IMR-90 (cell line): ENCODE measurements around the gene PDCD1LG2. TPM values are rescaled to one million over a fixed set of nuclear protein-coding genes. Genes with fewer than 3 reads are reported as not detected.

Source experiments
- ATAC-seq: fragments of 200-7000 bp; cut with Tn5 transposase; 2 replicates; pipeline ENCODE4 v1.9.1; 2020; ENCODE audit warnings: low read depth, mild to moderate bottlenecking, moderate library complexity
- Bru-seq: library from RNA; stranded (reverse); fragments of 400-500 nt; gene quantifications from one replicate; lab custom pipeline; 2021; lab: Mats Ljungman, UMichigan
- BruChase-seq, 2 experiments: library from RNA; stranded (reverse); fragments of 400-500 nt; gene quantifications; one replicate each; lab custom pipeline; 2021; lab: Mats Ljungman, UMichigan
- BruUV-seq: library from RNA; stranded (reverse); fragments of 400-500 nt; replicated peaks from 2 replicates; lab custom pipeline; 2021; lab: Mats Ljungman, UMichigan
- CTCF ChIA-PET: fragments of 300-600 bp; formaldehyde crosslinking; extraction: SDS; loops from one replicate; lab custom pipeline; 2021; ENCODE audit warnings: antibody characterized with exemption; lab: Yijun Ruan, JAX
- POLR2A ChIA-PET: fragments of 300-600 bp; sonication (Branson Sonifier 250); formaldehyde crosslinking; loops from one replicate; lab custom pipeline; 2022; ENCODE audit warnings: antibody characterized with exemption; ENCODE audit not compliant: unreplicated experiment; lab: Charles Lee
- DNase-seq: peaks from one replicate; pipeline ENCODE4 v3.0.0; 2013
- H2AFZ ChIP-seq: replicated peaks from 2 replicates; pipeline ENCODE3; 2013; ENCODE audit warnings: low read length, mild to moderate bottlenecking; ENCODE audit not compliant: poor library complexity
- H2AK5ac ChIP-seq: 2 replicates; pipeline ENCODE4 v1.6.1; 2013; ENCODE audit warnings: low read depth, low read length, inconsistent platforms
- H2AK9ac ChIP-seq: replicated peaks from 2 replicates; pipeline ENCODE3; 2013; ENCODE audit warnings: mild to moderate bottlenecking, low read depth, low read length, moderate library complexity; ENCODE audit not compliant: poor library complexity
- H2BK120ac ChIP-seq: 2 replicates; pipeline ENCODE4 v1.6.1; 2013; ENCODE audit warnings: low read depth, low read length, inconsistent platforms
- H2BK15ac ChIP-seq: 3 replicates; pipeline ENCODE4 v1.6.1; 2013; ENCODE audit warnings: low read depth, low read length, inconsistent platforms
- H2BK20ac ChIP-seq: 2 replicates; pipeline ENCODE4 v1.6.1; 2013; ENCODE audit warnings: low read depth, mild to moderate bottlenecking, inconsistent platforms, low read length, moderate library complexity
- H2BK5ac ChIP-seq: 2 replicates; pipeline ENCODE4 v1.6.1; 2013; ENCODE audit warnings: mild to moderate bottlenecking, low read depth, low read length, inconsistent platforms; ENCODE audit not compliant: poor library complexity, severe bottlenecking
- H3K14ac ChIP-seq: replicated peaks from 2 replicates; pipeline ENCODE4 v1.6.1; 2013; ENCODE audit warnings: low read depth, low read length, inconsistent platforms
- H3K18ac ChIP-seq: 2 replicates; pipeline ENCODE4 v1.6.1; 2013; ENCODE audit warnings: low read depth, low read length, control low read depth
- H3K23ac ChIP-seq: 2 replicates; pipeline ENCODE4 v1.6.1; 2013; ENCODE audit warnings: low read depth, low read length, inconsistent platforms
- H3K27ac ChIP-seq: 2 replicates; pipeline ENCODE4 v1.5.1; 2013; ENCODE audit warnings: mild to moderate bottlenecking, control low read depth, low read length; ENCODE audit not compliant: insufficient read depth
- H3K27me3 ChIP-seq: 2 replicates; pipeline ENCODE4 v1.6.1; 2013; ENCODE audit warnings: low read length; ENCODE audit not compliant: control insufficient read depth, insufficient read depth
- H3K36me3 ChIP-seq: 2 replicates; pipeline ENCODE4 v1.6.1; 2013; ENCODE audit warnings: low read length, mixed read lengths; ENCODE audit not compliant: control insufficient read depth, insufficient read depth
- H3K4ac ChIP-seq: 2 replicates; pipeline ENCODE4 v1.6.1; 2013; ENCODE audit warnings: low read depth, low read length, inconsistent platforms
- H3K4me1 ChIP-seq: 2 replicates; pipeline ENCODE4 v1.6.1; 2013; ENCODE audit warnings: low read length, mixed read lengths; ENCODE audit not compliant: control insufficient read depth, insufficient read depth
- H3K4me2 ChIP-seq: 2 replicates; pipeline ENCODE4 v1.6.1; 2013; ENCODE audit warnings: low read depth, mild to moderate bottlenecking, control low read depth, low read length, moderate library complexity
- H3K4me3 ChIP-seq: 2 replicates; pipeline ENCODE4 v1.5.1; 2013; ENCODE audit warnings: low read depth, mild to moderate bottlenecking, control low read depth, low read length, moderate library complexity; ENCODE audit not compliant: insufficient read depth
- H3K56ac ChIP-seq: 2 replicates; pipeline ENCODE4 v1.6.1; 2013; ENCODE audit warnings: low read length, inconsistent platforms; ENCODE audit not compliant: insufficient read depth; ENCODE audit errors: extremely low read depth
- H3K79me1 ChIP-seq, 2 experiments: 2 replicates each; pipeline ENCODE4 v1.6.1; 2013; ENCODE audit warnings: low read length in 2 of 2, inconsistent platforms in 1 of 2, low read depth in 1 of 2
- H3K9ac ChIP-seq: 2 replicates; pipeline ENCODE4 v1.6.1; 2013; ENCODE audit warnings: low read depth, low read length, control low read depth
- H3K9me1 ChIP-seq: 2 replicates; pipeline ENCODE4 v1.6.1; 2013; ENCODE audit warnings: low read length, inconsistent platforms; ENCODE audit not compliant: insufficient read depth
- H3K9me3 ChIP-seq: 2 replicates; pipeline ENCODE4 v1.6.1; 2013; ENCODE audit warnings: low read length; ENCODE audit not compliant: control insufficient read depth, insufficient read depth
- H4K20me1 ChIP-seq: 2 replicates; pipeline ENCODE4 v1.6.1; 2013; ENCODE audit warnings: low read length, inconsistent platforms; ENCODE audit not compliant: insufficient read depth
- H4K5ac ChIP-seq: 2 replicates; pipeline ENCODE4 v1.6.1; 2013; ENCODE audit warnings: mild to moderate bottlenecking, low read depth, low read length, control low read depth
- H4K8ac ChIP-seq, 2 experiments: 2 replicates each; pipeline ENCODE4 v1.6.1; 2013; ENCODE audit warnings: low read depth in 2 of 2, low read length in 2 of 2, control low read depth in 1 of 2, inconsistent platforms in 1 of 2
- H4K91ac ChIP-seq: 2 replicates; pipeline ENCODE4 v1.6.1; 2013; ENCODE audit warnings: low read depth, low read length, inconsistent platforms; ENCODE audit not compliant: insufficient read depth
- BHLHE40 ChIP-seq: fragments of 150-350 bp; IDR thresholded peaks from 2 replicates; pipeline ENCODE4 v1.6.1; 2016; ENCODE audit warnings: mild to moderate bottlenecking, low read depth, low read length
- CEBPB ChIP-seq: IDR thresholded peaks from 2 replicates; pipeline ENCODE4 v1.6.1; 2012; ENCODE audit warnings: low read depth, low read length, improper control_type of control experiment
- CHD1 ChIP-seq: IDR thresholded peaks from 2 replicates; pipeline ENCODE4 v1.6.1; 2012; ENCODE audit warnings: low read depth, low read length, improper control_type of control experiment
- FOS ChIP-seq: fragments of 150-350 bp; IDR thresholded peaks from 2 replicates; pipeline ENCODE4 v1.6.1; 2016; ENCODE audit warnings: low read depth, low read length
- MAFK ChIP-seq: IDR thresholded peaks from 2 replicates; pipeline ENCODE4 v1.6.1; 2012; ENCODE audit warnings: low read depth, low read length, improper control_type of control experiment
- MAZ ChIP-seq: IDR thresholded peaks from 2 replicates; pipeline ENCODE4 v1.6.1; 2012; ENCODE audit warnings: low read depth, mild to moderate bottlenecking, low read length, improper control_type of control experiment, moderate library complexity, borderline replicate concordance
- MXI1 ChIP-seq: IDR thresholded peaks from 2 replicates; pipeline ENCODE4 v1.6.1; 2012; ENCODE audit warnings: low read depth, mild to moderate bottlenecking, low read length, moderate library complexity, borderline replicate concordance
- NFE2L2 ChIP-seq: fragments of 150-350 bp; IDR thresholded peaks from 2 replicates; pipeline ENCODE4 v1.6.1; 2016; ENCODE audit warnings: low read depth, mild to moderate bottlenecking, low read length
- RAD21 ChIP-seq: IDR thresholded peaks from 2 replicates; pipeline ENCODE4 v1.6.1; 2012; ENCODE audit warnings: low read length, improper control_type of control experiment
- RCOR1 ChIP-seq: IDR thresholded peaks from 2 replicates; pipeline ENCODE4 v1.6.1; 2012; ENCODE audit warnings: mild to moderate bottlenecking, low read length, improper control_type of control experiment; ENCODE audit not compliant: insufficient replicate concordance
- RFX5 ChIP-seq: IDR thresholded peaks from 2 replicates; pipeline ENCODE4 v1.8.0; 2012; ENCODE audit warnings: low read depth, mild to moderate bottlenecking, low read length, moderate library complexity
- SMC3 ChIP-seq: fragments of 150-350 bp; IDR thresholded peaks from 2 replicates; pipeline ENCODE4 v1.6.1; 2016; ENCODE audit warnings: low read depth, mild to moderate bottlenecking, antibody characterized with exemption, low read length, moderate library complexity
- WGBS, 2 experiments: methylation state at CpG; one replicate each; pipeline versions ENCODE4 v1.1.5 to v1.1.7; 2013; ENCODE audit warnings: missing lambda C conversion rate in 2 of 2; ENCODE audit not compliant: insufficient read length in 1 of 2; ENCODE audit errors: extremely low coverage in 2 of 2; 5-methylcytosine and 5-hydroxymethylcytosine counted together
- dilution Hi-C: fragments of 300-500 bp; cut with HindIII; formaldehyde crosslinking; loops from one replicate; pipeline ENCODE4 v1.14.3; 2018; ENCODE audit warnings: low sequenced_read_pairs; ENCODE audit not compliant: unreplicated experiment
- in situ Hi-C: fragments of 300-500 bp; cut with MboI; formaldehyde crosslinking; loops from 3 replicates; pipeline ENCODE4 v1.14.3; 2019; ENCODE audit warnings: low sequenced_read_pairs, inconsistent platforms, mixed read lengths
- intact Hi-C: fragments of 100-400 bp; cut with micrococcal nuclease; formaldehyde crosslinking; loops from 2 replicates; pipeline ENCODE4 v1.10.0; 2022
- long read RNA-seq: library from polyadenylated mRNA; unstranded; transcript quantifications from one replicate; pipeline ENCODE4 v2.0.0, GENCODE V29; 2021; ENCODE audit not compliant: unreplicated experiment
- polyA plus RNA-seq, 3 experiments: library from polyadenylated mRNA; depleted of rRNA; stranded (reverse); fragments of >200 nt; gene quantifications; 2 replicates each; pipeline ENCODE4 v1.2.3, GENCODE V29; 2012; ENCODE audit warnings: low replicate concordance in 1 of 3
- total RNA-seq: library from RNA; depleted of rRNA; stranded (reverse); fragments of >200 nt; gene quantifications from 2 replicates; pipeline ENCODE4 v1.2.3, GENCODE V29; 2012; rRNA removed
- TF ChIP-seq, protein P1 (sequence below): fragments of 150-350 bp; IDR thresholded peaks from 2 replicates; pipeline ENCODE4 v1.6.1; 2017; ENCODE audit warnings: mild to moderate bottlenecking, antibody characterized with exemption, low read length, low read depth
- TF ChIP-seq, protein P2 (sequence below): conservative IDR thresholded peaks from 2 replicates; pipeline ENCODE4 v1.5.1; 2012; ENCODE audit warnings: mild to moderate bottlenecking, low read depth, low read length, improper control_type of control experiment

Gene PDCD1LG2
- total RNA-seq (29.7 and 33.3 TPM in 2 replicates), polyA plus RNA-seq (2012; rRNA removed) (17.3 and 17.5 TPM in 2 replicates), Bru-seq, nascent RNA (percentile 87 among the genes with signal in this experiment), BruChase-seq, experiment 1, labeled RNA remaining after a 6-hour chase (percentile 64 among the genes with signal in this experiment), BruChase-seq, experiment 2, labeled RNA remaining after a 2-hour chase (percentile 66 among the genes with signal in this experiment)
- 5.9 and 8.7 TPM in 2 replicates for polyA plus RNA-seq (2012; cell fraction: cytosol; rRNA removed)
- polyA plus RNA-seq (2012; cell fraction: nucleus; rRNA removed; ENCODE audit: low replicate concordance): 2.5 and 10.4 TPM in 2 replicates
- long read RNA-seq, transcript PDCD1LG2-201 (7 exons, 2,365 nt): major isoform, 19 of 26 reads
- long read RNA-seq, partial matches to known transcripts: 1 of 26 reads
- long read RNA-seq, other reads (novel, unspliced or antisense): 6 of 26 reads

DNA sequence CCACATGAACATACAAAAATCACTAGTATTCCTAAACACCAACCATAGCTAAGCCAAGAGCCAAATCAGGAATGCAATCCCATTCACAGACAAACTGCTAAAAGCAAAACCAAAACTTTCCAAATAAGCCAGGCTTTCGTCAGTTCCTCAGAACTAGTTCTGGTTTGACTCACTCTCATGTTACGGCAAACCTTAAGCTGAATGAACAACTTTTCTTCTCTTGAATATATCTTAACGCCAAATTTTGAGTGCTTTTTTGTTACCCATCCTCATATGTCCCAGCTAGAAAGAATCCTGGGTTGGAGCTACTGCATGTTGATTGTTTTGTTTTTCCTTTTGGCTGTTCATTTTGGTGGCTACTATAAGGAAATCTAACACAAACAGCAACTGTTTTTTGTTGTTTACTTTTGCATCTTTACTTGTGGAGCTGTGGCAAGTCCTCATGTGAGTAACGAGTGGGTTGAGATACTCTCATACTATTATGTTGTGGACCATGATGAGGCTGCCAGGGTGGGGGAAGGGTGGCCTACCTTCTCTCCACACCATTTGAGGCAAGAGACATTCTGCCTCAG, at the start of gene PDCD1LG2:
PDCD1LG2 (plus strand) TSS at position 172 of the 572 bp plus-strand sequence. CDS start 12,016 bp downstream, outside the sequence.
- peaks cover 15% of the 10 kb centered on the region for H3K9me1 ChIP-seq
- peak within 1 kb of the TSS; percentile 100 for H4K8ac ChIP-seq
- peak within 1 kb of the TSS; percentile 100 for H2AK5ac ChIP-seq
- H3K4me1 ChIP-seq: peaks cover 22% of the 10 kb centered on the region
- H2AK9ac ChIP-seq: peak within 1 kb of the TSS; percentile 86
- H3K4me3 ChIP-seq: peak within 1 kb of the TSS; percentile 52
- H2BK5ac ChIP-seq: peak within 1 kb of the TSS; percentile 99
- peak within 1 kb of the TSS; percentile 100 for H2BK20ac ChIP-seq
- H4K5ac ChIP-seq: peak within 1 kb of the TSS; percentile 95
- H2AFZ ChIP-seq: peak within 1 kb of the TSS; percentile 57
- dilution Hi-C loops (no loop called here), in situ Hi-C loops (loop anchor here (5.0 kb wide), 1 partner anchor 77 kb away; no protein-coding TSS in a partner anchor), intact Hi-C loops (loop anchor here (1.0 to 2.0 kb wide), 2 partner anchors 56 to 73 kb away; no protein-coding TSS in a partner anchor)
- peak within 1 kb of the TSS; percentile 87 for H3K4me2 ChIP-seq
- ChIA-PET POLR2A (interaction anchor here (0.6 to 1.9 kb wide), 7 partner anchors 16 to 90 kb away, joined by 3 to 11 read pairs (median 4); partner anchors contain the start of gene CD274), CTCF (no interaction called here)
- no TSS peak for BruUV-seq
- H3K79me1 ChIP-seq: peaks cover 39 to 46% of the 10 kb centered on the region in 2 experiments; a peak in 3 of 4 replicates
- peak within 1 kb of the TSS; percentile 100 for H3K14ac ChIP-seq
- H2BK120ac ChIP-seq: peak within 1 kb of the TSS; percentile 100
- H3K36me3 ChIP-seq: no peaks in the 10 kb centered on the region
- H3K9me3 ChIP-seq: no peaks in the 10 kb centered on the region
- H3K23ac ChIP-seq: peak within 1 kb of the TSS; percentile 99
- peak; percentile 55 for ATAC-seq
- peak within 1 kb of the TSS; percentile 97 for H3K18ac ChIP-seq
- H4K91ac ChIP-seq: peak within 1 kb of the TSS; percentile 100
- H3K4ac ChIP-seq: peak within 1 kb of the TSS; percentile 100
- H3K27ac ChIP-seq: peak within 1 kb of the TSS; percentile 94
- H2BK15ac ChIP-seq: peak within 1 kb of the TSS; percentile 100
- H3K27me3 ChIP-seq: no peaks in the 10 kb centered on the region
- peak; percentile 84 for DNase-seq
- no peaks in the 10 kb centered on the region for H4K20me1 ChIP-seq
- H3K9ac ChIP-seq: peak within 1 kb of the TSS; percentile 83
- H3K56ac ChIP-seq: peak within 1 kb of the TSS; percentile 100
- 0% methylated on average over 1 of the region's 4 CpGs; no CpG with 5 or more reads in 1 of the 2 experiments for WGBS, 2 experiments
- peak; percentile 4; the same call in 1 of the 2 replicates for TF ChIP-seq MAFK
- no peak for TF ChIP-seq CHD1
- no peak for TF ChIP-seq MXI1
- TF ChIP-seq MAZ: no peak
- TF ChIP-seq, protein P1, sequence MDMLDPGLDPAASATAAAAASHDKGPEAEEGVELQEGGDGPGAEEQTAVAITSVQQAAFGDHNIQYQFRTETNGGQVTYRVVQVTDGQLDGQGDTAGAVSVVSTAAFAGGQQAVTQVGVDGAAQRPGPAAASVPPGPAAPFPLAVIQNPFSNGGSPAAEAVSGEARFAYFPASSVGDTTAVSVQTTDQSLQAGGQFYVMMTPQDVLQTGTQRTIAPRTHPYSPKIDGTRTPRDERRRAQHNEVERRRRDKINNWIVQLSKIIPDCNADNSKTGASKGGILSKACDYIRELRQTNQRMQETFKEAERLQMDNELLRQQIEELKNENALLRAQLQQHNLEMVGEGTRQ: no peak
- TF ChIP-seq SMC3: no peak
- TF ChIP-seq, protein P2, sequence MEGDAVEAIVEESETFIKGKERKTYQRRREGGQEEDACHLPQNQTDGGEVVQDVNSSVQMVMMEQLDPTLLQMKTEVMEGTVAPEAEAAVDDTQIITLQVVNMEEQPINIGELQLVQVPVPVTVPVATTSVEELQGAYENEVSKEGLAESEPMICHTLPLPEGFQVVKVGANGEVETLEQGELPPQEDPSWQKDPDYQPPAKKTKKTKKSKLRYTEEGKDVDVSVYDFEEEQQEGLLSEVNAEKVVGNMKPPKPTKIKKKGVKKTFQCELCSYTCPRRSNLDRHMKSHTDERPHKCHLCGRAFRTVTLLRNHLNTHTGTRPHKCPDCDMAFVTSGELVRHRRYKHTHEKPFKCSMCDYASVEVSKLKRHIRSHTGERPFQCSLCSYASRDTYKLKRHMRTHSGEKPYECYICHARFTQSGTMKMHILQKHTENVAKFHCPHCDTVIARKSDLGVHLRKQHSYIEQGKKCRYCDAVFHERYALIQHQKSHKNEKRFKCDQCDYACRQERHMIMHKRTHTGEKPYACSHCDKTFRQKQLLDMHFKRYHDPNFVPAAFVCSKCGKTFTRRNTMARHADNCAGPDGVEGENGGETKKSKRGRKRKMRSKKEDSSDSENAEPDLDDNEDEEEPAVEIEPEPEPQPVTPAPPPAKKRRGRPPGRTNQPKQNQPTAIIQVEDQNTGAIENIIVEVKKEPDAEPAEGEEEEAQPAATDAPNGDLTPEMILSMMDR: no peak
- TF ChIP-seq RFX5: no peak
- peak; percentile 70; the same call in 1 of the 2 replicates for TF ChIP-seq BHLHE40
- TF ChIP-seq RCOR1: no peak
- TF ChIP-seq NFE2L2: no peak
- no peak for TF ChIP-seq RAD21
- no peak for TF ChIP-seq FOS
- TF ChIP-seq CEBPB: peak; percentile 56; the same call in 1 of the 2 replicates
